OCI-LY1 (cell line): ENCODE results near the gene PA2G4.

Experiments
- EZH2 ChIP-seq: fragments of 200-600 bp; sonication (generic), shearing (Covaris generic); IDR thresholded peaks from 2 replicates; pipeline ENCODE4 v1.8.0; 2017; ENCODE audit warnings: borderline replicate concordance, mixed run types, mild to moderate bottlenecking, antibody characterized with exemption, low read length, moderate library complexity, mixed read lengths
- TF ChIP-seq, protein P1 (sequence below): fragments of 200-600 bp; sonication (generic), shearing (Covaris generic); IDR thresholded peaks from 2 replicates; pipeline ENCODE4 v1.5.1; 2017; ENCODE audit warnings: mild to moderate bottlenecking, antibody characterized with exemption, low read length, moderate library complexity, mixed read lengths

DNA sequence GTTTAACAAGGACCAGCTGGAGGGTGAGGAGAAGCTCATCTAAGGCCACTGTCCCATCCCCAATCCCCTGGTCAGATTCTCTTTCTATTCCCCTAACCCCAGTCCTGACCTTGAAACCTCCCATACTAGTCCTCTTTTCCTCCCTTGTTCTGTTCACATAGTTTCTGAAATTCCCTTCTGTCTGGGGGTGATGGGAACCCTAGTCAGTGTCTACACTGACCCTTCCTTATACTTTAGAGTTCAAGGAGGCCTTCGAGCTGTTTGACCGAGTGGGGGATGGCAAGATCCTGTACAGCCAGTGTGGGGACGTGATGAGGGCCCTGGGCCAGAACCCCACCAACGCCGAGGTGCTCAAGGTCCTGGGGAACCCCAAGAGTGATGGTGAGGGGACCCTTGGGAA, 50.5 kb downstream of the PA2G4 start:
- TF ChIP-seq, protein P1, sequence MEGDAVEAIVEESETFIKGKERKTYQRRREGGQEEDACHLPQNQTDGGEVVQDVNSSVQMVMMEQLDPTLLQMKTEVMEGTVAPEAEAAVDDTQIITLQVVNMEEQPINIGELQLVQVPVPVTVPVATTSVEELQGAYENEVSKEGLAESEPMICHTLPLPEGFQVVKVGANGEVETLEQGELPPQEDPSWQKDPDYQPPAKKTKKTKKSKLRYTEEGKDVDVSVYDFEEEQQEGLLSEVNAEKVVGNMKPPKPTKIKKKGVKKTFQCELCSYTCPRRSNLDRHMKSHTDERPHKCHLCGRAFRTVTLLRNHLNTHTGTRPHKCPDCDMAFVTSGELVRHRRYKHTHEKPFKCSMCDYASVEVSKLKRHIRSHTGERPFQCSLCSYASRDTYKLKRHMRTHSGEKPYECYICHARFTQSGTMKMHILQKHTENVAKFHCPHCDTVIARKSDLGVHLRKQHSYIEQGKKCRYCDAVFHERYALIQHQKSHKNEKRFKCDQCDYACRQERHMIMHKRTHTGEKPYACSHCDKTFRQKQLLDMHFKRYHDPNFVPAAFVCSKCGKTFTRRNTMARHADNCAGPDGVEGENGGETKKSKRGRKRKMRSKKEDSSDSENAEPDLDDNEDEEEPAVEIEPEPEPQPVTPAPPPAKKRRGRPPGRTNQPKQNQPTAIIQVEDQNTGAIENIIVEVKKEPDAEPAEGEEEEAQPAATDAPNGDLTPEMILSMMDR, result no peak
- TF ChIP-seq EZH2, result no peak
